Measurements from ENCODE around the gene CNOT8. TPM values are rescaled to one million over a fixed set of nuclear protein-coding genes. Genes with fewer than 3 reads are reported as not detected.
"Not testable (repeated sequence)": the region's sequence is repeated elsewhere in the genome, so short reads cannot be mapped to it uniquely, and the experiment has no call there.

Gene CNOT8
- total and polyA plus RNA-seq, 2 of the 4 experiments (the other 2 are of a cell fraction) = 41.4 to 49.1 TPM

GRCh38 chr5:154834053-154834452 lies 24.4 kb upstream of the CNOT8 start:
- H2AK5ac ChIP-seq (ENCODE audit: low read depth, low read length) = no peak overlapping the region
- H4K8ac ChIP-seq (ENCODE audit: low read depth in 2 of 2, low read length in 2 of 2) = no peak overlapping the region
- no peak overlapping the region for H2AK9ac ChIP-seq (replicated peaks; ENCODE audit: low read depth, low read length, poor library complexity)
- no peak overlapping the region for H2AFZ ChIP-seq (replicated peaks; ENCODE audit: low read length, poor library complexity)
- no peak overlapping the region for H3K4me3 ChIP-seq (ENCODE audit: insufficient read depth, low read depth, low read length)
- H4K91ac ChIP-seq (ENCODE audit: insufficient read depth, low read depth, low read length) = no peak overlapping the region
- H4K5ac ChIP-seq (ENCODE audit: low read depth, low read length) = no peak overlapping the region
- H2BK120ac ChIP-seq (ENCODE audit: low read depth, low read length) = no peak overlapping the region
- no peaks in the 10 kb centered on the region for H3K27me3 ChIP-seq (ENCODE audit: control insufficient read depth, insufficient read depth, low read length)
- no peak overlapping the region for H3K27ac ChIP-seq (ENCODE audit: insufficient read depth, low read length)
- no peak overlapping the region for H3K14ac ChIP-seq (replicated peaks; ENCODE audit: low read depth, low read length)
- no peak overlapping the region for H2BK15ac ChIP-seq (ENCODE audit: low read depth, low read length)
- no peaks in the 10 kb centered on the region for H3K9me3 ChIP-seq (ENCODE audit: control insufficient read depth, insufficient read depth, low read length)
- H3K23ac ChIP-seq (ENCODE audit: low read depth, low read length) = no peak overlapping the region
- H3K36me3 ChIP-seq (ENCODE audit: control insufficient read depth, insufficient read depth, low read length) = peaks cover 27% of the 10 kb centered on the region
- no CpG with 5 or more reads among the region's 1 CpG for WGBS, 2 experiments (ENCODE audit: extremely low coverage in 2 of 2, insufficient read length in 1 of 2)
- no peak overlapping the region for H2BK5ac ChIP-seq (ENCODE audit: low read depth, low read length, poor library complexity, severe bottlenecking)
- ATAC-seq (ENCODE audit: low read depth) (no peak), DNase-seq (no peak)
- peaks cover 13% of the 10 kb centered on the region for H3K9me1 ChIP-seq (ENCODE audit: insufficient read depth, low read length)
- dilution Hi-C loops (cut with HindIII; ENCODE audit: low sequenced_read_pairs, unreplicated experiment) (no loop called here), intact Hi-C loops (cut with micrococcal nuclease) (loop anchor here (1.0 kb wide), 1 partner anchor 43 kb away; no protein-coding TSS in a partner anchor), in situ Hi-C loops (cut with MboI; ENCODE audit: low sequenced_read_pairs) (no loop called here)
- peaks cover 0 to 3% of the 10 kb centered on the region in 2 experiments; a peak in 1 of 4 replicates for H3K79me1 ChIP-seq (ENCODE audit: low read depth in 1 of 2, low read length in 2 of 2)
- TF ChIP-seq RCOR1 (IDR thresholded peaks at IDR 0.05; ENCODE audit: insufficient replicate concordance, low read length) (no peak), RAD21 (IDR thresholded peaks at IDR 0.05; ENCODE audit: low read length) (no peak), RFX5 (IDR thresholded peaks at IDR 0.05; ENCODE audit: low read depth, low read length) (no peak), CTCF (conservative IDR thresholded peaks at IDR 0.05; ENCODE audit: low read depth, low read length) (no peak), MXI1 (IDR thresholded peaks at IDR 0.05; ENCODE audit: borderline replicate concordance, low read depth, low read length) (no peak)
- no peak overlapping the region for H3K18ac ChIP-seq (ENCODE audit: low read depth, low read length)
- BruUV-seq (replicated peaks) = no TSS peak
- H3K9ac ChIP-seq (ENCODE audit: low read depth, low read length) = no peak overlapping the region
- H3K56ac ChIP-seq (ENCODE audit: extremely low read depth, insufficient read depth, low read length) = no peak overlapping the region
- no peak overlapping the region for H2BK20ac ChIP-seq (ENCODE audit: low read depth, low read length)
- no peak overlapping the region for H3K4ac ChIP-seq (ENCODE audit: low read depth, low read length)
- POLR2A ChIA-PET (ENCODE audit: unreplicated experiment) = no interaction called here
- H4K20me1 ChIP-seq (ENCODE audit: insufficient read depth, low read length) = peaks cover 7% of the 10 kb centered on the region; the same call in 1 of the 2 replicates
- no peak overlapping the region for H3K4me2 ChIP-seq (ENCODE audit: low read depth, low read length)
- H3K4me1 ChIP-seq (ENCODE audit: control insufficient read depth, insufficient read depth, low read length) = peaks cover 2% of the 10 kb centered on the region
- CTCF ChIA-PET = no interaction called here

DNA sequence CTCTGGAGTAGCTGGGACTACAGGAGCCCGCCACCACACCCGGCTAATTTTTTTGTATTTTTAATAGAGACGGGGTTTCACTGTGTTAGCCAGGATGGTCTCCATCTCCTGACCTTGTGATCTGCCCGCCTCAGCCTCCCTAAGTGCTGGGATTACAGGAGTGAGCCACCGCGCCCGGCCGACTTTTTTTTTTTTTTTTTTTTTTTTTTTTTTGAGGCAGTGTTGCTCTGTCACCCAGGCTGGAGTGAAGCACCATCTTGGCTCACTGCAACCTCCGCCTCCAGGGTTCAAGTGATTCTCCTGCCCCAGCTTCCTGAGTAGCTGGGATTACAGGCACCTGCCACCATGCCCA lies 22.8 kb upstream of the CNOT8 start:
- CTCF ChIA-PET = interaction anchor here (1.8 kb wide), 1 partner anchor 10 kb away, joined by 4 read pairs; no protein-coding TSS in a partner anchor

More for the DNA sequence above, 22.8 kb upstream of the CNOT8 start:
- H3K56ac ChIP-seq (ENCODE audit: extremely low read depth, insufficient read depth, low read length); dilution Hi-C loops (cut with HindIII; ENCODE audit: low sequenced_read_pairs, unreplicated experiment); POLR2A ChIA-PET (ENCODE audit: unreplicated experiment); H3K18ac ChIP-seq (ENCODE audit: low read depth, low read length); H3K4ac ChIP-seq (ENCODE audit: low read depth, low read length); H3K27me3 ChIP-seq (ENCODE audit: control insufficient read depth, insufficient read depth, low read length); H3K9me1 ChIP-seq (ENCODE audit: insufficient read depth, low read length); H4K5ac ChIP-seq (ENCODE audit: low read depth, low read length); H2AFZ ChIP-seq (replicated peaks; ENCODE audit: low read length, poor library complexity); H3K9me3 ChIP-seq (ENCODE audit: control insufficient read depth, insufficient read depth, low read length); H3K4me1 ChIP-seq (ENCODE audit: control insufficient read depth, insufficient read depth, low read length); H2BK15ac ChIP-seq (ENCODE audit: low read depth, low read length); H3K79me1 ChIP-seq (ENCODE audit: low read depth in 1 of 2, low read length in 2 of 2); ATAC-seq (ENCODE audit: low read depth); BruUV-seq (replicated peaks); H4K8ac ChIP-seq (ENCODE audit: low read depth in 2 of 2, low read length in 2 of 2); H2BK5ac ChIP-seq (ENCODE audit: low read depth, low read length, poor library complexity, severe bottlenecking); H3K9ac ChIP-seq (ENCODE audit: low read depth, low read length); intact Hi-C loops (cut with micrococcal nuclease); H2AK5ac ChIP-seq (ENCODE audit: low read depth, low read length); H3K23ac ChIP-seq (ENCODE audit: low read depth, low read length); DNase-seq; in situ Hi-C loops (cut with MboI; ENCODE audit: low sequenced_read_pairs); H3K4me2 ChIP-seq (ENCODE audit: low read depth, low read length); H2BK20ac ChIP-seq (ENCODE audit: low read depth, low read length); H2AK9ac ChIP-seq (replicated peaks; ENCODE audit: low read depth, low read length, poor library complexity); H3K4me3 ChIP-seq (ENCODE audit: insufficient read depth, low read depth, low read length); H3K14ac ChIP-seq (replicated peaks; ENCODE audit: low read depth, low read length); H4K20me1 ChIP-seq (ENCODE audit: insufficient read depth, low read length); H4K91ac ChIP-seq (ENCODE audit: insufficient read depth, low read depth, low read length); H2BK120ac ChIP-seq (ENCODE audit: low read depth, low read length); H3K27ac ChIP-seq (ENCODE audit: insufficient read depth, low read length): not testable (repeated sequence)
- no CpG with 5 or more reads among the region's 9 CpGs for WGBS, 2 experiments (ENCODE audit: extremely low coverage in 2 of 2, insufficient read length in 1 of 2)
- H3K36me3 ChIP-seq (ENCODE audit: control insufficient read depth, insufficient read depth, low read length) = peaks cover 12% of the 10 kb centered on the region

Measured in IMR-90 (cell line).